H9 (cell line): ENCODE measurements around the gene NOS1AP. TPM values are rescaled to one million over a fixed set of nuclear protein-coding genes. Genes with fewer than 3 reads are reported as not detected.

Experiments
- DNase-seq: peaks from one replicate; pipeline ENCODE4 v3.0.0-alpha.2; 2017
- H2AFZ ChIP-seq: one replicate; pipeline ENCODE4 v1.6.1; 2013; ENCODE audit warnings: mild to moderate bottlenecking, low read length, control low read depth, moderate library complexity
- H2AK5ac ChIP-seq: 2 replicates; pipeline ENCODE4 v1.6.1; 2013; ENCODE audit warnings: low read length, control low read depth, mixed read lengths; ENCODE audit not compliant: insufficient read length
- H2BK120ac ChIP-seq: one replicate; pipeline ENCODE4 v1.6.1; 2013; ENCODE audit warnings: low read depth, mild to moderate bottlenecking, low read length, control low read depth, inconsistent platforms; ENCODE audit not compliant: poor library complexity, severe bottlenecking
- H2BK12ac ChIP-seq: 2 replicates; pipeline ENCODE4 v1.6.1; 2013; ENCODE audit warnings: low read length, control low read depth, mixed read lengths, low read depth; ENCODE audit not compliant: insufficient read length
- H2BK15ac ChIP-seq: 2 replicates; pipeline ENCODE4 v1.6.1; 2013; ENCODE audit warnings: low read depth, low read length, control low read depth
- H2BK20ac ChIP-seq: one replicate; pipeline ENCODE4 v1.6.1; 2013; ENCODE audit warnings: low read depth, mild to moderate bottlenecking, low read length, control low read depth, inconsistent platforms; ENCODE audit not compliant: poor library complexity, severe bottlenecking
- H2BK5ac ChIP-seq: 2 replicates; pipeline ENCODE4 v1.6.1; 2013; ENCODE audit warnings: low read length, control low read depth, mixed read lengths; ENCODE audit not compliant: insufficient read length
- H3K14ac ChIP-seq: 2 replicates; pipeline ENCODE4 v1.6.1; 2013; ENCODE audit warnings: low read length, control low read depth; ENCODE audit not compliant: insufficient read depth
- H3K18ac ChIP-seq: 2 replicates; pipeline ENCODE4 v1.6.1; 2013; ENCODE audit warnings: low read depth, mild to moderate bottlenecking, mixed read lengths, low read length, control low read depth; ENCODE audit not compliant: insufficient read length
- H3K23ac ChIP-seq: 2 replicates; pipeline ENCODE4 v1.6.1; 2013; ENCODE audit warnings: low read length, control low read depth, mixed read lengths, low read depth; ENCODE audit not compliant: insufficient read length
- H3K23me2 ChIP-seq: 2 replicates; pipeline ENCODE4 v1.6.1; 2013; ENCODE audit warnings: low read depth, mild to moderate bottlenecking, mixed read lengths, low read length, control low read depth; ENCODE audit not compliant: insufficient read length, poor library complexity, severe bottlenecking
- H3K27ac ChIP-seq: 2 replicates; pipeline ENCODE4 v1.5.1; 2013; ENCODE audit warnings: low read length, control low read depth, mixed read lengths, low read depth; ENCODE audit not compliant: insufficient read length
- H3K27me3 ChIP-seq: 2 replicates; pipeline ENCODE4 v1.6.1; 2013; ENCODE audit warnings: low read length, control low read depth, inconsistent platforms; ENCODE audit not compliant: insufficient read depth
- H3K4ac ChIP-seq: 2 replicates; pipeline ENCODE4 v1.6.1; 2013; ENCODE audit warnings: low read depth, mild to moderate bottlenecking, control low read depth, inconsistent platforms, low read length, moderate library complexity
- H3K4me1 ChIP-seq: 2 replicates; pipeline ENCODE4 v1.6.1; 2013; ENCODE audit warnings: low read length, control low read depth, inconsistent platforms; ENCODE audit not compliant: insufficient read depth
- H3K4me2 ChIP-seq: 2 replicates; pipeline ENCODE4 v1.6.1; 2013; ENCODE audit warnings: low read length, control low read depth, mixed read lengths; ENCODE audit not compliant: insufficient read length, insufficient read depth
- H3K56ac ChIP-seq: 2 replicates; pipeline ENCODE4 v1.6.1; 2013; ENCODE audit warnings: low read depth, mild to moderate bottlenecking, mixed read lengths, low read length, control low read depth; ENCODE audit not compliant: insufficient read length
- H3K79me1 ChIP-seq: 2 replicates; pipeline ENCODE4 v1.6.1; 2013; ENCODE audit warnings: low read depth, mild to moderate bottlenecking, moderate library complexity, low read length, control low read depth, inconsistent platforms; ENCODE audit not compliant: insufficient read depth, poor library complexity, severe bottlenecking
- H3K79me2 ChIP-seq: 2 replicates; pipeline ENCODE4 v1.6.1; 2013; ENCODE audit warnings: low read length, control low read depth, inconsistent platforms; ENCODE audit not compliant: insufficient read depth
- H3K9ac ChIP-seq: 2 replicates; pipeline ENCODE4 v1.6.1; 2013; ENCODE audit warnings: low read length, control low read depth, mixed read lengths; ENCODE audit not compliant: insufficient read length; ENCODE audit errors: extremely low read depth
- H3K9me3 ChIP-seq: one replicate; pipeline ENCODE4 v1.6.1; 2013; ENCODE audit warnings: low read depth, low read length, inconsistent platforms; ENCODE audit not compliant: control insufficient read depth
- H3T11ph ChIP-seq: one replicate; pipeline ENCODE4 v1.6.1; 2013; ENCODE audit warnings: mild to moderate bottlenecking, low read length, control low read depth, inconsistent platforms
- H4K20me1 ChIP-seq: one replicate; pipeline ENCODE4 v1.6.1; 2013; ENCODE audit not compliant: control insufficient read depth, insufficient read length, insufficient read depth
- H4K5ac ChIP-seq: 2 replicates; pipeline ENCODE4 v1.6.1; 2013; ENCODE audit warnings: low read depth, mild to moderate bottlenecking, mixed read lengths, low read length, control low read depth; ENCODE audit not compliant: insufficient read length
- H4K8ac ChIP-seq: replicated peaks from 2 replicates; pipeline ENCODE4 v1.6.1; 2013; ENCODE audit warnings: low read length, control low read depth, mixed read lengths, low read depth; ENCODE audit not compliant: insufficient read length
- H4K91ac ChIP-seq: 2 replicates; pipeline ENCODE4 v1.6.1; 2013; ENCODE audit warnings: low read depth, mild to moderate bottlenecking, moderate library complexity, mixed read lengths, low read length, control low read depth; ENCODE audit not compliant: insufficient read length
- H3K27ac Mint-ChIP-seq, 3 experiments: 2 replicates in 2 of 3; 3 replicates in 1 of 3; pipeline ENCODE4 v1.8.0; 2020 to 2021; ENCODE audit warnings: mixed read lengths in 3 of 3, mild to moderate bottlenecking in 1 of 3, moderate library complexity in 1 of 3
- H3K27me3 Mint-ChIP-seq: 2 replicates; pipeline ENCODE4 v1.8.0; 2021; ENCODE audit warnings: low read depth, mild to moderate bottlenecking, moderate library complexity, mixed read lengths
- H3K36me3 Mint-ChIP-seq, 3 experiments: 2 replicates in 2 of 3; 3 replicates in 1 of 3; pipeline ENCODE4 v1.8.0; 2020 to 2021; ENCODE audit warnings: low read depth in 3 of 3, mixed read lengths in 3 of 3; ENCODE audit not compliant: insufficient read depth in 1 of 3
- H3K4me1 Mint-ChIP-seq, 2 experiments: 2 replicates each; pipeline ENCODE4 v1.8.0; 2020; ENCODE audit warnings: mixed read lengths in 2 of 2
- H3K4me3 Mint-ChIP-seq, 2 experiments: 2 replicates in 1 of 2; 3 replicates in 1 of 2; pipeline ENCODE4 v1.8.0; 2020 to 2021; ENCODE audit warnings: mild to moderate bottlenecking in 2 of 2, mixed read lengths in 2 of 2, moderate library complexity in 1 of 2
- H3K9me3 Mint-ChIP-seq, 2 experiments: 2 replicates in 1 of 2; 3 replicates in 1 of 2; pipeline ENCODE4 v1.8.0; 2020; ENCODE audit warnings: mild to moderate bottlenecking in 2 of 2, mixed read lengths in 2 of 2, moderate library complexity in 1 of 2
- WGBS: extraction: QIAGEN DNeasy Blood & Tissue Kit; methylation state at CpG from one replicate; pipeline ENCODE4 v1.1.7; 2013; ENCODE audit warnings: missing lambda C conversion rate, low lambda C conversion rate, mixed read lengths; ENCODE audit not compliant: insufficient read length; ENCODE audit errors: extremely low coverage; 5-methylcytosine and 5-hydroxymethylcytosine counted together
- total RNA-seq: library from RNA; stranded (reverse); gene quantifications from 2 replicates; pipeline ENCODE4 v1.2.1, GENCODE V29; 2021
- TF ChIP-seq, protein P1 (sequence below): fragments of 200-600 bp; sonication (generic); conservative IDR thresholded peaks from 3 replicates; pipeline ENCODE4 v1.8.0; 2021; ENCODE audit warnings: antibody characterized with exemption, mild to moderate bottlenecking

NOS1AP gene
- total RNA-seq, 1 experiment from 2014 or later: 8.4 TPM

DNA sequence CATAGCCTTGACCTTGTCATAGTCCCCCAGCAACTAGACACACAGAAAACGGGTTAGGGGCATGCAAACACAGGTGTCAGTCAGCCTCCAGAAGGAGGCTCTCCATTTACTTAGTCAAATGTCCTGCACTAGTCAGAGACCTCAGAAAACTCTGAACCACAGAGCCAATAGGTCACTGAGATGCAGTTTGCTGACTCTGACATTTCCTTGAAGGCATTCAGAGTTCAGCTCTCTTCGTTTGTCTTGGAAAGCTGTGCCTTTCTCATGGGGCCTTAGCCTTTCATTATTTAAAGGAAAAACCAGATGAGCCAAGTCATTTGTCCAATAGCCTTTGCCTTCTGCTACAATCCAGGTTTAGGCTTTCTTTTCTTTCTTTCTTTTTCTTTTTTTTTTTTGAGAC lies 49.3 kb upstream of the NOS1AP start:
- H2AK5ac ChIP-seq: no peak overlapping the region
- H2BK20ac ChIP-seq: no peak overlapping the region
- no peak overlapping the region for H3K56ac ChIP-seq
- H3K79me1 ChIP-seq: no peaks in the 10 kb centered on the region
- no peak overlapping the region for H3K4ac ChIP-seq
- H3K4me1 ChIP-seq: no peaks in the 10 kb centered on the region; the same call in 1 of the 2 replicates
- H3K14ac ChIP-seq: no peak overlapping the region
- H3K9ac ChIP-seq: no peak overlapping the region
- no peak overlapping the region for H2BK5ac ChIP-seq
- peaks cover 12% of the 10 kb centered on the region for H3K23me2 ChIP-seq
- no peak overlapping the region for H4K91ac ChIP-seq
- H3K9me3 ChIP-seq: no peaks in the 10 kb centered on the region
- no peak overlapping the region for H2BK12ac ChIP-seq
- no peak overlapping the region for H3K27ac ChIP-seq
- Mint-ChIP-seq H3K27me3 (peaks cover 40% of the 10 kb centered on the region), H3K36me3 (no peaks in the 10 kb centered on the region; a peak in 1 of 7 replicates), H3K4me1 (peaks cover 24 to 29% of the 10 kb centered on the region in 2 experiments), H3K4me3 (no peak overlapping the region), H3K27ac (no peak overlapping the region), H3K9me3 (no peaks in the 10 kb centered on the region)
- no peak overlapping the region for H3K18ac ChIP-seq
- no CpG with 5 or more reads among the region's 2 CpGs for WGBS
- no peak overlapping the region for H3T11ph ChIP-seq
- no peak for DNase-seq
- H4K20me1 ChIP-seq: no peaks in the 10 kb centered on the region
- no peak overlapping the region for H2BK120ac ChIP-seq
- no peak overlapping the region for H2AFZ ChIP-seq
- no peak overlapping the region for H4K8ac ChIP-seq
- H3K4me2 ChIP-seq: no peak overlapping the region
- no peak overlapping the region for H2BK15ac ChIP-seq
- TF ChIP-seq, protein P1, sequence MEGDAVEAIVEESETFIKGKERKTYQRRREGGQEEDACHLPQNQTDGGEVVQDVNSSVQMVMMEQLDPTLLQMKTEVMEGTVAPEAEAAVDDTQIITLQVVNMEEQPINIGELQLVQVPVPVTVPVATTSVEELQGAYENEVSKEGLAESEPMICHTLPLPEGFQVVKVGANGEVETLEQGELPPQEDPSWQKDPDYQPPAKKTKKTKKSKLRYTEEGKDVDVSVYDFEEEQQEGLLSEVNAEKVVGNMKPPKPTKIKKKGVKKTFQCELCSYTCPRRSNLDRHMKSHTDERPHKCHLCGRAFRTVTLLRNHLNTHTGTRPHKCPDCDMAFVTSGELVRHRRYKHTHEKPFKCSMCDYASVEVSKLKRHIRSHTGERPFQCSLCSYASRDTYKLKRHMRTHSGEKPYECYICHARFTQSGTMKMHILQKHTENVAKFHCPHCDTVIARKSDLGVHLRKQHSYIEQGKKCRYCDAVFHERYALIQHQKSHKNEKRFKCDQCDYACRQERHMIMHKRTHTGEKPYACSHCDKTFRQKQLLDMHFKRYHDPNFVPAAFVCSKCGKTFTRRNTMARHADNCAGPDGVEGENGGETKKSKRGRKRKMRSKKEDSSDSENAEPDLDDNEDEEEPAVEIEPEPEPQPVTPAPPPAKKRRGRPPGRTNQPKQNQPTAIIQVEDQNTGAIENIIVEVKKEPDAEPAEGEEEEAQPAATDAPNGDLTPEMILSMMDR: no peak
- H3K23ac ChIP-seq: no peak overlapping the region
- no peak overlapping the region for H4K5ac ChIP-seq
- H3K79me2 ChIP-seq: no peaks in the 10 kb centered on the region
- peaks cover 9% of the 10 kb centered on the region; the same call in 1 of the 2 replicates for H3K27me3 ChIP-seq
